HG03469 (cell line): ENCODE data around the gene SPATA7.
"Not testable (repeated sequence)": the region's sequence is repeated elsewhere in the genome, so short reads cannot be mapped to it uniquely, and the experiment has no call there.

ENCODE experiments used
- ATAC-seq: cut with Tn5 transposase; IDR thresholded peaks from one replicate; pipeline ENCODE4 v1.9.1; 2021; ENCODE audit warnings: mild to moderate bottlenecking, moderate library complexity, moderate number of reproducible peaks; ENCODE audit not compliant: unreplicated experiment

The SPATA7 gene, protein sequence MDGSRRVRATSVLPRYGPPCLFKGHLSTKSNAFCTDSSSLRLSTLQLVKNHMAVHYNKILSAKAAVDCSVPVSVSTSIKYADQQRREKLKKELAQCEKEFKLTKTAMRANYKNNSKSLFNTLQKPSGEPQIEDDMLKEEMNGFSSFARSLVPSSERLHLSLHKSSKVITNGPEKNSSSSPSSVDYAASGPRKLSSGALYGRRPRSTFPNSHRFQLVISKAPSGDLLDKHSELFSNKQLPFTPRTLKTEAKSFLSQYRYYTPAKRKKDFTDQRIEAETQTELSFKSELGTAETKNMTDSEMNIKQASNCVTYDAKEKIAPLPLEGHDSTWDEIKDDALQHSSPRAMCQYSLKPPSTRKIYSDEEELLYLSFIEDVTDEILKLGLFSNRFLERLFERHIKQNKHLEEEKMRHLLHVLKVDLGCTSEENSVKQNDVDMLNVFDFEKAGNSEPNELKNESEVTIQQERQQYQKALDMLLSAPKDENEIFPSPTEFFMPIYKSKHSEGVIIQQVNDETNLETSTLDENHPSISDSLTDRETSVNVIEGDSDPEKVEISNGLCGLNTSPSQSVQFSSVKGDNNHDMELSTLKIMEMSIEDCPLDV

GRCh38 chr14:88385212-88386101 lies at the start of gene SPATA7:
SPATA7 (plus strand) TSS chr14:88385657; CDS start chr14:88385819, 162 bp downstream.
- peak; percentile 98 for ATAC-seq

DNA sequence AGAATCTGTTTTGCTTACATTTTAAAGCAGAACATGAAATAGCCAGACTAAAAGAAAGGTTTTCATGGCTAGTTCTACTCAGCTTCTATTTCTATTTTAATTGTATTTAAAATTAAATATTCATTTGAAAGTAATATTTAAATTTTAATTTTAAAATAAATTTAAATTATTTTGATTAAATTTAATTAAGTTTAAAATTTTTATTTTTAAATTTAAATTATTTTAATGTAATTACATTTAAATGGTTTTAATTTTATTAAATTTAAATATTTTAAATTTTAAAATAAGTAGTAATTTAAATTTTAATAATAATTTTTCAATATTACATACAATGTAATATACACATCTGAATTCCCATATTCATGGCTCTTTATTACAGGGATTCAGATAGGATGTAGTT lies 45.1 kb upstream of the SPATA7 start:
- no peak for ATAC-seq

- ATAC-seq: no peak
Measured at GRCh38 chr14:88342980-88343379, 42.5 kb upstream of the SPATA7 start.

GRCh38 chr14:88346048-88346639 lies 39.3 kb upstream of the SPATA7 start:
- ATAC-seq: no peak

- ATAC-seq: no peak
Measured at GRCh38 chr14:88348546-88348945, 36.9 kb upstream of the SPATA7 start.

GRCh38 chr14:88351966-88352691 lies 33.3 kb upstream of the SPATA7 start:
- no peak for ATAC-seq

GRCh38 chr14:88352698-88353097 lies 32.8 kb upstream of the SPATA7 start:
- no peak for ATAC-seq

DNA sequence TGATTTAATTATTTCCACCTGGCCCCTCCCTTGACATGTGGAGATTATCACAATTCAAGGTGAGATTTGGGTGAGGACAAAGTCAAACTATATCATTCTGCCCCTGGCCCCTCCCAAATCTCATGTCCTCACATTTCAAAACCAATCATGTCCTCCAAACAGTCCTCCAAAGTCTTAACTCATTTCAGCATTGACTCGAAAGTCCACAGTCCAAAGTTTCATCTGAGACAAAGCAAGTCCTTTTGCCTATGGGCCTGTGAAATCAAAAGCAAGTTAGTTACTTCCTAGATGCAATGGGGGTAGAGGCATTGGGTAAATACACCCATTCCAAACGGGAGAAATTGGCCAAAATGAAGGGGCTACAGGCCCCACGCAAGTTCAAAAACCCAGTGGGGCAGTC lies 31.1 kb upstream of the SPATA7 start:
- no peak for ATAC-seq

- ATAC-seq: no peak
Measured at GRCh38 chr14:88359500-88359899, 26.0 kb upstream of the SPATA7 start.

- ATAC-seq: no peak
Measured at GRCh38 chr14:88363644-88364043, 21.8 kb upstream of the SPATA7 start.

GRCh38 chr14:88364710-88365413 lies 20.6 kb upstream of the SPATA7 start:
- no peak for ATAC-seq

DNA sequence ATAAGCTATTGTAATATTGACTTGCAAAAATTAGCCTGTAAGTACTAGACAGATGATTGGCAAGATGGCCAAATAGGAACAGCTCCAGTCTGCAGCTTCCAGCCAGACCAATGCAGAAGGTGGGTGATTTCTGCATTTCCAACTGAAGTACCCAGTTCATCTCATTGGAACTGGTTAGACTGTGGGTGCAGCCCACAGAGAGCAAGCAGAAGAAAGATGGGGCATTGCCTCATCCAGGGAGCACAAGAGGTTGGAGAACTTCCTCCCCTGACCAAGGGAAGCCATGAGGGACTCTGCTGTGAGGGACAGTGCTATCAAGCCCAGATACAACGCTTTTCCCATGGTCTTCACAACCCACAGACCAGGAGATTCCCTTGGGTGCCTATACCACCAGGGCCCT lies 16.0 kb upstream of the SPATA7 start:
- ATAC-seq: no peak

DNA sequence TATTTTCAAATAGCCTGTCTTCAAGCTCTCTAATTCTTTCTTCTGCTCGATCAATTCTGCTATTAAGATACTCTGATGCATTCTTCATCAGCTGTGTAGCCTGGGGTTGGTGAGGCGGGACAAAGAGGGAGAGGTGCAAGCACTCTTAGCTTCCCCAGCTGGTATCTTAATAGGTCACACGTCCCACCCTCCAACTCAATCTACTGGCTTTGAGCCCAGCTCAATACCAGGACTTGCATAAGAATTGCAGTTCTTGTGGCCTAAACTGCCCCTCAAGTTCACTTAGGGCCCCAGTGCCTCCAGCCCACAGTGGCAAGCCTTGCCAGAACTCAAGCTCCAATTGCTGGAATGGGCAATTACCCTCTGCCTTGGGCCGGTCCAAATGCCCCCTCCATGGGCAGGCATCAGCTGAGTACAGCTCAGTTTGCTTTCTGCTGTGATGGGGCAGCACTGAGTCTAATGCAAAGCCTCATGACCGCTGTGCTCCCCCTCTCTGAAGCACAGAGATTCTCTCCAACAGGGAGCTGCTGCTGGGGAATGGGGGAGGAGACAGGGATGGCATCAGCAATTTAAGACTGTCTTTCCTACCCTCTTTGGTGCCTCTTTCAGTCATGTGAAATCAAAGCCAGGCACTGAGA lies 5.6 kb upstream of the SPATA7 start:
- no peak for ATAC-seq

DNA sequence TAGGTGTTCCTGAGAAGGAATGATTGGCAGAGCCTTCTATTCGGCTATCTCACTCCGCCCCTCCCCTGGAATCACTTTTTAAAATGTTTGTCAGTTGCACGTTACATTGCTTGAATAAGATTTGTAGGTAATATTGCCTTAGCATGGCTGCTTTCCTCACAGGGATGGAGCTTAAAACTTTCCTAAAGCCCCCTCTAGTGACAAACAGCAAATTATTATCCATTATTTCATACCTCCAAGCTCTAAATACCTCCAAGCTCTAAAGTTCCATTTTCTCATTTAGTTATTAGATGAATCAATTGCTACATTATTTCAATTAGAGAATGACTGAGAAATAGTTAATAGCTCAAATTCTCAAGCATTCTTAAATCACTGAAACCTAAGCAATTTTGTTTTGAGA lies 5.1 kb upstream of the SPATA7 start:
- no peak for ATAC-seq

- not testable (repeated sequence) for ATAC-seq
Measured at GRCh38 chr14:88381634-88382033, 3.8 kb upstream of the SPATA7 start.

DNA sequence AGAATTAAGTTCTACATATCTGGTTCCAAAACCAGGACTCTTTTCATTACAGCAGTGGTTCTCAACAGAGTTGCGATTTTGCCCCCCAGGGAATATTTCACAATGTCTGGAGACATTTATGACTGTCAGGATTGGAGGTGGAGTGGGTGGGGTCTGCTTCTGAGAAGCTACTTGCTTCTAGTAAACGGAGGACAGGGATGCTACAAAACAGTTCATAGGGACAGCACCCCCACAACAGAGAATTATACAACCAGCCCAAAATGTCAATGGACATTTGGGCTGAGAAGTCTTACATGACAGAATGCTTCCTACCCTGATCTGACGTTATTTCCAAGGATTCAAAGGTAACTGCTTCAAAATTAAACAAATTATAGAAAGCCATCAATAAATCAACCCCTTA lies 739 bp upstream of the SPATA7 start:
- ATAC-seq: no peak

- ATAC-seq: no peak
Measured at GRCh38 chr14:88386256-88386794, 868 bp downstream of the SPATA7 start.

GRCh38 chr14:88388741-88389282 lies 3.4 kb downstream of the SPATA7 start:
- no peak for ATAC-seq

DNA sequence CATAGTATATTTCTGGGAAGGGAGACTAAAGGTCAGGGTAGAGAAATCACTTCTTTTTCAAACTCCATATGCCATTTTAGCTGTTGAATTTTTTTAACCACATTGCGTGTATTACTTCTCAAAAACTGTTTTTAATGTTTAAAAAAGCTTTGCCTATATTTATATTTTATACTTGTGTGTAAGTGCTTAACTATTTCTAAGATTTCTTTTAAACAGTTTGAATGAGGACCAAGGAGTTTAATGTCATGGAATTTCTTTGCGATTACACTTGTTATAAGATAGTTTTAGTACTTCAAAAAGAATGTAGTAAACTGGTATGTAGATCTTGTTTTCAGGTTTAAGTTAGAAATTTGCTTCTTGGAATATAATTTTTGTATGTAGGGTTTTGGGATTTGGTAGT lies 7.2 kb downstream of the SPATA7 start:
- no peak for ATAC-seq
